Adrenal gland (tissue), 12 donors: ENCODE data around the gene STAP1. TPM values are rescaled to one million over a fixed set of nuclear protein-coding genes. Genes with fewer than 3 reads are reported as not detected.

Source experiments
- DNase-seq, 7 donors: peaks; one replicate each; pipeline ENCODE4 v3.0.0-alpha.2; 2019 to 2020
- H3K27ac ChIP-seq, 5 donors: fragments of 200-600 bp; sonication (generic) in 4 of 5; 1 replicate in 3 of 5; 2 replicates in 2 of 5; pipeline versions ENCODE4 v1.5.1 to v1.8.0; 2016 to 2020; ENCODE audit warnings: mild to moderate bottlenecking in 1 of 5
- H3K27me3 ChIP-seq: fragments of 200-600 bp; 2 replicates; pipeline ENCODE4 v1.8.0; 2021
- H3K36me3 ChIP-seq, 2 donors: fragments of 200-600 bp; replicated peaks in 1 of 2; 1 replicate in 1 of 2; 2 replicates in 1 of 2; pipeline versions ENCODE4 v1.5.1 to v1.8.0; 2018 to 2022
- H3K4me1 ChIP-seq, 2 donors: fragments of 200-600 bp; replicated peaks in 1 of 2; 1 replicate in 1 of 2; 2 replicates in 1 of 2; pipeline versions ENCODE4 v1.5.1 to v1.8.0; 2018 to 2021
- H3K4me3 ChIP-seq, 4 donors: fragments of 200-600 bp; sonication (generic) in 3 of 4; one replicate each; pipeline ENCODE4 v1.5.1; 2016 to 2018
- H3K9me3 ChIP-seq, 3 donors: fragments of 200-600 bp; sonication (generic) in 1 of 3; replicated peaks in 1 of 3; 1 replicate in 2 of 3; 2 replicates in 1 of 3; pipeline versions ENCODE4 v1.5.1 to v1.8.0; 2016 to 2021
- CTCF ChIP-seq, 6 experiments: fragments of 450-650 bp in 4 of 6; fragments of 200-600 bp in 2 of 6; sonication (generic) in 1 of 6; IDR thresholded peaks; 1 replicate in 5 of 6; 2 replicates in 1 of 6; pipeline versions ENCODE4 v1.5.1 to v1.8.0; 2016 to 2021; ENCODE audit warnings: antibody characterized with exemption in 6 of 6, mild to moderate bottlenecking in 2 of 6, moderate library complexity in 1 of 6
- POLR2A ChIP-seq, 2 donors: fragments of 450-650 bp; IDR thresholded peaks; one replicate each; pipeline ENCODE4 v1.6.1; 2017; ENCODE audit warnings: antibody characterized with exemption in 2 of 2, mild to moderate bottlenecking in 2 of 2, moderate library complexity in 1 of 2
- WGBS, 4 donors: extraction: QIAGEN DNeasy Blood & Tissue Kit in 2 of 4; methylation state at CpG; one replicate each; pipeline versions ENCODE4 v1.1.5 to v1.1.7; 2013 to 2017; 5-methylcytosine and 5-hydroxymethylcytosine counted together
- intact Hi-C, 2 donors: fragments of 100-400 bp; cut with DNase I; formaldehyde crosslinking; loops; one replicate each; pipeline versions ENCODE4 v1.14.1 to v1.15.0; 2022 to 2023
- polyA plus RNA-seq, 3 donors: library from polyadenylated mRNA; stranded (reverse); fragments of 200-250 nt in 2 of 3; fragments of 350-450 nt in 1 of 3; fragmentation: Illumina TruSeq in 1 of 3; extraction: RNeasy Lipid Tissue Mini Kit (QIAGEN cat#74804) in 1 of 3; gene quantifications; one replicate each; pipeline ENCODE4 v1.2.3, GENCODE V29; 2013 to 2014
- total RNA-seq, 9 donors: library from RNA; depleted of rRNA in 4 of 9; stranded (reverse); fragments of >200 nt in 4 of 9; fragments of 120-200 nt in 1 of 9; fragmentation: NEBNext Ultra II Directional in 1 of 9; extraction: Animal tissue kit (Norgen Biotek cat#: 25700) in 1 of 9; gene quantifications; one replicate each; pipeline versions ENCODE4 v1.1.0 to v1.2.4, GENCODE V29; 2013 to 2023
- donor health status: healthy with polysubstance abuse.
- donor health status: Bipolar disorder and iron deficiency.
- donor health status: DM: yes; HTN: yes; CAD: no.
- donor health status: DM: no; HTN: no; CAD: no.
- donor health status: DM: no; HTN: no; CAD: no.
- donor health status: DM: yes; HTN: yes; CAD: no.

The STAP1 gene
- total and polyA plus RNA-seq, 12 donors, result 0.10 to 0.13 TPM; not detected in 10

- no peak overlapping the region for H3K27ac ChIP-seq
- H3K36me3 ChIP-seq, result no peaks in the 10 kb centered on the region
- WGBS, 4 donors, result 79 to 98% (median 89%) methylated on average over 2 of the region's 2 CpGs
- DNase-seq, result no peak
- no peaks in the 10 kb centered on the region for H3K4me1 ChIP-seq
- H3K27me3 ChIP-seq, result no peaks in the 10 kb centered on the region
- no peaks in the 10 kb centered on the region for H3K9me3 ChIP-seq
- intact Hi-C loops, result no loop called here
- H3K4me3 ChIP-seq, result no peak overlapping the region
- TF ChIP-seq CTCF (IDR thresholded peaks at IDR 0.05), result no peak
- no peak for TF ChIP-seq POLR2A (IDR thresholded peaks at IDR 0.05)
These were observed 44.9 kb downstream of the STAP1 start for GRCh38 chr4:67603310-67604028.

- Histone ChIP-seq H3K27ac (no peak overlapping the region), H3K4me1 (no peaks in the 10 kb centered on the region), H3K4me3 (no peak overlapping the region), H3K9me3 (no peaks in the 10 kb centered on the region), H3K36me3 (no peaks in the 10 kb centered on the region), H3K27me3 (no peaks in the 10 kb centered on the region)
- intact Hi-C loops, result no loop called here
- no peak for TF ChIP-seq POLR2A (IDR thresholded peaks at IDR 0.05)
- TF ChIP-seq CTCF (IDR thresholded peaks at IDR 0.05), result no peak
- 74 to 91% (median 82%) methylated on average over 2 of the region's 2 CpGs for whole genome bisulfite sequencing, 4 donors
- DNase-seq, result no peak
These were observed 45.5 kb downstream of the STAP1 start for GRCh38 chr4:67604029-67604381.

- intact Hi-C loops, result no loop called here
- TF ChIP-seq POLR2A (IDR thresholded peaks at IDR 0.05), result no peak
- no peak for TF ChIP-seq CTCF (IDR thresholded peaks at IDR 0.05)
- Histone ChIP-seq H3K4me3 (no peak overlapping the region), H3K36me3 (no peaks in the 10 kb centered on the region), H3K4me1 (no peaks in the 10 kb centered on the region), H3K27ac (no peak overlapping the region), H3K27me3 (no peaks in the 10 kb centered on the region), H3K9me3 (no peaks in the 10 kb centered on the region)
- no peak for DNase-seq
- 60 to 82% (median 77%) methylated on average over 3 of the region's 3 CpGs for WGBS, 4 donors
These were observed 46.2 kb downstream of the STAP1 start for GRCh38 chr4:67604749-67605148.

- no peak for TF ChIP-seq POLR2A (IDR thresholded peaks at IDR 0.05)
- TF ChIP-seq CTCF (IDR thresholded peaks at IDR 0.05), result no peak
- H3K36me3 ChIP-seq, result no peaks in the 10 kb centered on the region
- H3K9me3 ChIP-seq, result no peaks in the 10 kb centered on the region
- H3K4me1 ChIP-seq, result no peaks in the 10 kb centered on the region
- H3K4me3 ChIP-seq, result no peak overlapping the region
- H3K27me3 ChIP-seq, result no peaks in the 10 kb centered on the region
- WGBS, 4 donors, result 85 to 91% (median 87%) methylated on average over 4 of the region's 4 CpGs
- DNase-seq, result no peak
- intact Hi-C loops, result no loop called here
- no peak overlapping the region for H3K27ac ChIP-seq
These were observed 49.5 kb downstream of the STAP1 start for GRCh38 chr4:67608027-67608426.
